Osteoblast (primary cell): ENCODE results near the gene GSTM3. TPM values are rescaled to one million over a fixed set of nuclear protein-coding genes. Genes with fewer than 3 reads are reported as not detected.

ENCODE experiments used
- DNase-seq: peaks from one replicate; pipeline ENCODE4 v3.0.0; 2011; ENCODE audit warnings: low spot score, mixed read lengths; ENCODE audit not compliant: insufficient read length; ENCODE audit errors: missing footprints
- H2AFZ ChIP-seq: 2 replicates; pipeline ENCODE4 v1.6.0; 2011; ENCODE audit warnings: mild to moderate bottlenecking, low read length
- H3K27ac ChIP-seq: 2 replicates; pipeline ENCODE4 v1.5.1; 2011; ENCODE audit warnings: mild to moderate bottlenecking, low read depth, low read length, moderate library complexity
- H3K27me3 ChIP-seq: 2 replicates; pipeline ENCODE4 v1.6.0; 2012; ENCODE audit warnings: mild to moderate bottlenecking, control low read depth, inconsistent platforms, low read length, moderate library complexity; ENCODE audit not compliant: insufficient read depth
- H3K36me3 ChIP-seq: 2 replicates; pipeline ENCODE4 v1.5.1; 2011; ENCODE audit warnings: mild to moderate bottlenecking, low read length, control low read depth, moderate library complexity; ENCODE audit not compliant: insufficient read depth
- H3K4me1 ChIP-seq: 2 replicates; pipeline ENCODE4 v1.5.1; 2011; ENCODE audit warnings: mild to moderate bottlenecking, low read length, control low read depth, moderate library complexity; ENCODE audit not compliant: insufficient read depth
- H3K4me2 ChIP-seq: 2 replicates; pipeline ENCODE4 v1.6.0; 2011; ENCODE audit warnings: mild to moderate bottlenecking, low read length; ENCODE audit not compliant: insufficient read depth
- H3K4me3 ChIP-seq: fragments of 200-600 bp; sonication (generic); 3 replicates; pipeline ENCODE4 v1.5.1; 2012; ENCODE audit warnings: mild to moderate bottlenecking, low read length, inconsistent platforms; ENCODE audit not compliant: insufficient read depth
- H3K79me2 ChIP-seq: 2 replicates; pipeline ENCODE4 v1.6.0; 2012; ENCODE audit warnings: mild to moderate bottlenecking, low read length, control low read depth, inconsistent platforms; ENCODE audit not compliant: insufficient read depth
- H3K9me3 ChIP-seq: 2 replicates; pipeline ENCODE4 v1.5.1; 2011; ENCODE audit warnings: low read depth, low read length, control low read depth
- H4K20me1 ChIP-seq: 2 replicates; pipeline ENCODE4 v1.6.0; 2012; ENCODE audit warnings: mild to moderate bottlenecking, low read length, control low read depth; ENCODE audit not compliant: insufficient read depth
- CTCF ChIP-seq: IDR thresholded peaks from 2 replicates; pipeline ENCODE4 v1.5.1; 2011; ENCODE audit warnings: mild to moderate bottlenecking, low read depth, low read length, moderate library complexity; ENCODE audit errors: extremely low read depth
- total RNA-seq: library from RNA; depleted of rRNA; stranded (reverse); fragments of >200 nt; gene quantifications from 2 replicates; pipeline ENCODE4 v1.2.3, GENCODE V29; 2012

Gene GSTM3
- total RNA-seq: 49.9 and 50.1 TPM in 2 replicates

DNA sequence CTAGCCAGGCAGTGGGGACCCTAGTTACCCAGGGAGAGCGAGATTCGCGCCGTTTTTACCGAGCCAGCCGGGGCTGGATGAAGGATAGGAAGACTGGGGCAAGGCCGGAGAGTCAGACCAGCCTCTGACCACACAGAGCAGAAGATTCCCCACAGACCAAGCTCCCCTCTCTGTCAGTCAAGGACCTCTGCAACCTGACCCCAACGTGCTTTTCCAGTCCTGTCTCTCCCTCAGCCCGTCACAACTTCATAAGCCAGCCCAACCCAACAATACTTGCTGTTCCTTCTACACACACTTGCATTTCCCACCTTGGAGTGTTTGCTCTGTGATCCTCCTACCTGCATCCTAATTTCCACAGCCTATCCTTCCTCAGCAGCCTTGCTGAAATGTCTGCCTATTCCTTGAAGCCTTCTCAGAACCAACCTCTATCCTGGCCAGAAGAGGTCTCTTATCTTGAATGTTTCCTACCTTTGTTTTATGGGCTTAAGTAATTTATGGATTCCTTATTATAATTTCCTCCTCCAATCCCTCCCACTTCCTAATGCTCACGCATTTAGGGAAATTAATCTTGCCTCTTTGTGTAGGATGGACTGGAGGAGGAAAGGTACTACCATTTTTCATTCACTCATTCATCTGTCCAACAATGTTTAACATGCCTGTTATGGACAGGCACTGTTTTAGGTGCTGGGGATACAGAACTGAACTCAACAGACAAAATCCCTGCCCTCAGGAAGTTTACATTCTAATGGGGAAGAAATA is at the start of gene GSTM3:
Gene GSTM3 (minus strand): TSS at position 424 of the 759 bp plus-strand sequence. CDS start 751 bp downstream, outside the sequence.
- Histone ChIP-seq H3K4me1 (peaks cover 6% of the 10 kb centered on the region), H2AFZ (peak within 1 kb of the TSS; percentile 93), H4K20me1 (no peaks in the 10 kb centered on the region), H3K4me3 (peak within 1 kb of the TSS; percentile 82), H3K79me2 (peaks cover 3% of the 10 kb centered on the region), H3K27me3 (no peaks in the 10 kb centered on the region), H3K36me3 (peaks cover 20% of the 10 kb centered on the region), H3K4me2 (peak within 1 kb of the TSS; percentile 87), H3K9me3 (no peaks in the 10 kb centered on the region), H3K27ac (peak within 1 kb of the TSS; percentile 45)
- no peak for TF ChIP-seq CTCF
- DNase-seq: no peak

DNA sequence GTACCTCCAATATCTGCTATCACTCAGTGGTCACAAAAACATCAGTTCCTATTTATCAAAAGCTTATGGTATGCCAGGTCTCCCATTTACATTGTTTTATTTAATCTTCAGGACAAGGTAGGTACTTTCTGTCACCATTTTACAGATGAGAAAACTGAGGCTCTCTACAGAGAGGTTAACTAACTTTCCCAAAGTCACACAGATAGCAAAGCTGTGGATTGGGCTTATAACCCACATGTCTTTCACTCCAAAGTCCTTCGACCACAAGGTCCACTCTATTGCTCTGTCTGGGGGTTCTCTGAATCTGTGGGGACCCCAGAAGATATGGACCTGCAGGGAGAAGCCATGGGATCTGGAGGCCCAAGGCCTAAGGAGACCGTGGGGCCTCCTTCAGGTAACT is 49.5 kb upstream of the GSTM3 start:
- no peak overlapping the region for H3K27ac ChIP-seq
- no peak overlapping the region for H2AFZ ChIP-seq
- H3K4me2 ChIP-seq: no peak overlapping the region
- H4K20me1 ChIP-seq: no peaks in the 10 kb centered on the region
- H3K4me3 ChIP-seq: no peak overlapping the region
- H3K27me3 ChIP-seq: no peaks in the 10 kb centered on the region
- no peaks in the 10 kb centered on the region for H3K9me3 ChIP-seq
- TF ChIP-seq CTCF: no peak
- DNase-seq: no peak
- no peaks in the 10 kb centered on the region for H3K79me2 ChIP-seq
- peaks cover 43% of the 10 kb centered on the region for H3K4me1 ChIP-seq
- no peaks in the 10 kb centered on the region for H3K36me3 ChIP-seq

- Histone ChIP-seq H3K4me3 (no peak overlapping the region), H3K27ac (no peak overlapping the region), H3K4me1 (peaks cover 40% of the 10 kb centered on the region), H3K27me3 (no peaks in the 10 kb centered on the region), H2AFZ (no peak overlapping the region), H3K4me2 (no peak overlapping the region), H3K79me2 (no peaks in the 10 kb centered on the region), H3K9me3 (no peaks in the 10 kb centered on the region), H4K20me1 (no peaks in the 10 kb centered on the region), H3K36me3 (no peaks in the 10 kb centered on the region)
- TF ChIP-seq CTCF: no peak
- DNase-seq: no peak
Measured at GRCh38 chr1:109789551-109790180, 48.8 kb upstream of the GSTM3 start.
